Smooth muscle cell (in vitro differentiated cells): ENCODE data around the gene MAP1B. TPM values are rescaled to one million over a fixed set of nuclear protein-coding genes. Genes with fewer than 3 reads are reported as not detected.
A peak's percentile ranks its signal among the peaks of the same experiment; 100 is the strongest.

Source experiments
- DNase-seq: peaks from one replicate; lab custom pipeline; 2025; ENCODE audit not compliant: unreplicated experiment; lab: John Stamatoyannopoulos, UW
- H2AFZ ChIP-seq: fragments of 200-600 bp; sonication (generic); 2 replicates; pipeline ENCODE4 v1.6.0; 2016; ENCODE audit warnings: antibody characterized with exemption, low read depth, mild to moderate bottlenecking
- H3F3A ChIP-seq: fragments of 200-600 bp; sonication (generic); 2 replicates; pipeline ENCODE4 v1.6.0; 2017; ENCODE audit warnings: antibody characterized with exemption, low read depth
- H3K27ac ChIP-seq: fragments of 200-600 bp; sonication (generic); 2 replicates; pipeline ENCODE4 v1.5.1; 2016; ENCODE audit warnings: low read depth, mild to moderate bottlenecking
- H3K27me3 ChIP-seq: fragments of 200-600 bp; sonication (generic); 2 replicates; pipeline ENCODE4 v1.6.1; 2016; ENCODE audit warnings: low read depth, mild to moderate bottlenecking
- H3K36me3 ChIP-seq: fragments of 200-600 bp; sonication (generic); 2 replicates; pipeline ENCODE4 v1.5.1; 2016; ENCODE audit warnings: low read depth
- H3K4me1 ChIP-seq: fragments of 200-600 bp; sonication (generic); 2 replicates; pipeline ENCODE4 v1.5.1; 2016; ENCODE audit warnings: low read depth
- H3K4me2 ChIP-seq: fragments of 200-600 bp; sonication (generic); 2 replicates; pipeline ENCODE4 v1.6.0; 2016; ENCODE audit warnings: mild to moderate bottlenecking
- H3K4me3 ChIP-seq: fragments of 200-600 bp; sonication (generic); 2 replicates; pipeline ENCODE4 v1.5.1; 2016; ENCODE audit warnings: mild to moderate bottlenecking
- H3K79me2 ChIP-seq: fragments of 200-600 bp; sonication (generic); 2 replicates; pipeline ENCODE4 v1.6.0; 2016; ENCODE audit warnings: low read depth, mild to moderate bottlenecking
- H3K9ac ChIP-seq: fragments of 200-600 bp; sonication (generic); 2 replicates; pipeline ENCODE4 v1.6.0; 2016; ENCODE audit warnings: low read depth
- H3K9me3 ChIP-seq: fragments of 200-600 bp; sonication (generic); replicated peaks from 2 replicates; pipeline ENCODE4 v1.5.1; 2016; ENCODE audit warnings: low read depth
- H4K20me1 ChIP-seq: fragments of 200-600 bp; sonication (generic); 2 replicates; pipeline ENCODE4 v1.6.0; 2016; ENCODE audit warnings: low read depth
- WGBS: methylation state at CpG from one replicate; pipeline ENCODE4 v1.1.7; 2016; ENCODE audit warnings: low lambda C conversion rate; 5-methylcytosine and 5-hydroxymethylcytosine counted together
- polyA plus RNA-seq: library from polyadenylated mRNA; unstranded; fragments of >200 nt; fragmentation: Nextera tagmentation; extraction: Ambion mirVana; gene quantifications from 2 replicates; pipeline ENCODE4 v1.2.1, GENCODE V29; 2016
- total RNA-seq: library from RNA; depleted of rRNA; stranded (reverse); fragments of >200 nt; gene quantifications from 2 replicates; pipeline ENCODE4 v1.2.3, GENCODE V29; 2014
- TF ChIP-seq, protein P1 (sequence below): fragments of 200-600 bp; sonication (generic); IDR thresholded peaks from 2 replicates; pipeline ENCODE4 v1.5.1; 2017; ENCODE audit warnings: borderline replicate concordance, mild to moderate bottlenecking, antibody characterized with exemption; ENCODE audit not compliant: insufficient read depth, poor library complexity, severe bottlenecking

Gene MAP1B
- total and polyA plus RNA-seq, 2 experiments from 2014 or later, result 111 to 143 TPM

GRCh38 chr5:72234868-72235267 lies 127.6 kb downstream of the MAP1B start:
- Histone ChIP-seq H3K27ac (peak overlapping the region; percentile 78), H3K4me2 (peak overlapping the region; percentile 64), H3K27me3 (no peaks in the 10 kb centered on the region), H3K9ac (peak overlapping the region; percentile 26), H3K4me1 (peaks cover 56% of the 10 kb centered on the region), H2AFZ (no peak overlapping the region), H3K36me3 (no peaks in the 10 kb centered on the region), H3K79me2 (no peaks in the 10 kb centered on the region), H4K20me1 (peaks cover 7% of the 10 kb centered on the region), H3K9me3 (no peaks in the 10 kb centered on the region), H3K4me3 (no peak overlapping the region), H3F3A (peaks cover 34% of the 10 kb centered on the region)
- no peak for DNase-seq
- TF ChIP-seq, protein P1, sequence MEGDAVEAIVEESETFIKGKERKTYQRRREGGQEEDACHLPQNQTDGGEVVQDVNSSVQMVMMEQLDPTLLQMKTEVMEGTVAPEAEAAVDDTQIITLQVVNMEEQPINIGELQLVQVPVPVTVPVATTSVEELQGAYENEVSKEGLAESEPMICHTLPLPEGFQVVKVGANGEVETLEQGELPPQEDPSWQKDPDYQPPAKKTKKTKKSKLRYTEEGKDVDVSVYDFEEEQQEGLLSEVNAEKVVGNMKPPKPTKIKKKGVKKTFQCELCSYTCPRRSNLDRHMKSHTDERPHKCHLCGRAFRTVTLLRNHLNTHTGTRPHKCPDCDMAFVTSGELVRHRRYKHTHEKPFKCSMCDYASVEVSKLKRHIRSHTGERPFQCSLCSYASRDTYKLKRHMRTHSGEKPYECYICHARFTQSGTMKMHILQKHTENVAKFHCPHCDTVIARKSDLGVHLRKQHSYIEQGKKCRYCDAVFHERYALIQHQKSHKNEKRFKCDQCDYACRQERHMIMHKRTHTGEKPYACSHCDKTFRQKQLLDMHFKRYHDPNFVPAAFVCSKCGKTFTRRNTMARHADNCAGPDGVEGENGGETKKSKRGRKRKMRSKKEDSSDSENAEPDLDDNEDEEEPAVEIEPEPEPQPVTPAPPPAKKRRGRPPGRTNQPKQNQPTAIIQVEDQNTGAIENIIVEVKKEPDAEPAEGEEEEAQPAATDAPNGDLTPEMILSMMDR, result no peak
- 73% methylated on average over 1 of the region's 1 CpG for WGBS

DNA sequence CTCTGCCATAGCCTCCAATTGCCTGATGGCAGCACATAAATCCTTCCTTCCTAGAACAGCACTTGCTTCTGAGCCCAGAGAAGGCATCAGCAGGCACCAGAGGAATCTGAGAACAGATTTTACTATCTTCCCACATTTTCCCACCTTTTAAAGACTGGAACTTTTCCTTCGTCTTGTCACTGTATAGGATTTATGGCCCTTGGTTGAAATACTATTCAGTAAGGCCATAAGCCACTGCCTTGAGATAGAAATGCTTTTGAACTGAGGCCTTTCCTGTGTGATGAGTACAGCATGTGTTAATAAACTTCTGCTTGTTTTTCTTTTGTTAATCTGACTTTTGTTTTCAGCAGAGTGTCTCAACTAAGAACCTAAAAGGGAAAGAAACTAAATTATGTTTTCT lies 128.4 kb downstream of the MAP1B start:
- TF ChIP-seq, protein P1, result no peak
- no peak overlapping the region for H3K4me3 ChIP-seq
- H3K4me2 ChIP-seq, result peak overlapping the region; percentile 64
- H3K79me2 ChIP-seq, result peaks cover 5% of the 10 kb centered on the region
- H3K27ac ChIP-seq, result peak overlapping the region; percentile 78
- H3K9me3 ChIP-seq, result no peaks in the 10 kb centered on the region
- peaks cover 61% of the 10 kb centered on the region for H3K4me1 ChIP-seq
- no peaks in the 10 kb centered on the region for H3K36me3 ChIP-seq
- whole genome bisulfite sequencing, result 7% methylated on average over 1 of the region's 1 CpG
- H3K27me3 ChIP-seq, result no peaks in the 10 kb centered on the region
- no peak overlapping the region for H2AFZ ChIP-seq
- H3K9ac ChIP-seq, result no peak overlapping the region
- DNase-seq, result no peak
- peaks cover 7% of the 10 kb centered on the region for H4K20me1 ChIP-seq
- peaks cover 34% of the 10 kb centered on the region for H3F3A ChIP-seq

DNA sequence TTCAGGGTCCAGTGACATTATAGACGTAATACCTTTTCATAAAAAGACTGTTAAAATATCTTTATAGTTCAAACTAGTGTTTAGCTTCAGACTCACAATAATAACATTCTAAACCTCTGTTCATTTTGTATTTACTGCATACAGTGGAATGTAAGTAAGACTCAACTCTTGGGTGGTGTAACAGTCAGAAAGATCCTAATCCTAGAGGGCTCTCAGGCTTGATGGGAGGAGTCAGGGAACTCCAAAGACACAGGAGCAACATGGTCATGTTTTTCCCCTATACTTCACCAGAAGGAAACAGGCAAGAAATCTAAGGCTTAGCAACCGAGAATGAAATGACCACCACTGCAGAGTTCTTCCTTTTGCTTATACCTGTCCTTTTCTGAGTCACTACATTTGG lies 130.1 kb downstream of the MAP1B start:
- Histone ChIP-seq H4K20me1 (peaks cover 2% of the 10 kb centered on the region), H3F3A (peaks cover 25% of the 10 kb centered on the region), H3K9me3 (no peaks in the 10 kb centered on the region), H3K36me3 (no peaks in the 10 kb centered on the region), H3K79me2 (peaks cover 5% of the 10 kb centered on the region), H3K27me3 (no peaks in the 10 kb centered on the region), H3K4me2 (peak overlapping the region; percentile 5), H3K4me3 (no peak overlapping the region), H3K9ac (no peak overlapping the region), H3K4me1 (peaks cover 64% of the 10 kb centered on the region), H2AFZ (no peak overlapping the region), H3K27ac (peak overlapping the region; percentile 13)
- WGBS, result 76% methylated on average over 2 of the region's 2 CpGs
- TF ChIP-seq, protein P1, result no peak
- DNase-seq, result no peak

DNA sequence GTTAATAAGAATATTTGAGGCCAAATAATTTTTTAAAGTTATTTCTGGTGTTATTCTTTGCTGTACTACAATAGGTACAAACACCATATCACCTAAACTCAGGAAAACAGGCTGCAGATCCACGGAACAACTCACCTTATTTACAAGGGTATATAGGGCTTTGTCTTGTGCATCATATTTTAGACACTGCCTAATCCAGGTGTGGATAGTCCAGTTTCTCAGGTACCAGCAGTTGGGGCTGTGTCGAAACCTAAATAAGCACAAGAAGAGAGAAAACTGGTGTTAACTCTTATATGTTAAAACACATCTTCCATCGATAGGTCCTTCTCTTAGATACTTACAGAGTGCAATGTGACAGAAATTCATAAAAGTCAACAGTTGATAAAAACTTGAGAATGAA lies 130.6 kb downstream of the MAP1B start:
- WGBS, result 87% methylated on average over 3 of the region's 3 CpGs
- Histone ChIP-seq H2AFZ (no peak overlapping the region), H3K9me3 (no peaks in the 10 kb centered on the region), H3K9ac (no peak overlapping the region), H3K4me3 (no peak overlapping the region), H3K4me2 (peak overlapping the region; percentile 5), H3K36me3 (no peaks in the 10 kb centered on the region), H3K4me1 (peaks cover 64% of the 10 kb centered on the region), H4K20me1 (no peaks in the 10 kb centered on the region), H3K27ac (no peak overlapping the region), H3K27me3 (no peaks in the 10 kb centered on the region), H3K79me2 (peaks cover 5% of the 10 kb centered on the region), H3F3A (peaks cover 22% of the 10 kb centered on the region)
- DNase-seq, result no peak
- TF ChIP-seq, protein P1, result no peak
